NCI-H2196 (cell line): ENCODE data around the gene SMIM1.
A peak's percentile ranks its signal among the peaks of the same experiment; 100 is the strongest.
"Not testable (repeated sequence)": the region's sequence is repeated elsewhere in the genome, so short reads cannot be mapped to it uniquely, and the experiment has no call there.

Source experiments
- DNase-seq: peaks from one replicate; lab custom pipeline; 2025; ENCODE audit not compliant: unreplicated experiment; lab: John Stamatoyannopoulos, UW

The SMIM1 gene

GRCh38 chr1:3789421-3790300, 17.1 kb downstream of the SMIM1 start:
- DNase-seq: no peak

DNA sequence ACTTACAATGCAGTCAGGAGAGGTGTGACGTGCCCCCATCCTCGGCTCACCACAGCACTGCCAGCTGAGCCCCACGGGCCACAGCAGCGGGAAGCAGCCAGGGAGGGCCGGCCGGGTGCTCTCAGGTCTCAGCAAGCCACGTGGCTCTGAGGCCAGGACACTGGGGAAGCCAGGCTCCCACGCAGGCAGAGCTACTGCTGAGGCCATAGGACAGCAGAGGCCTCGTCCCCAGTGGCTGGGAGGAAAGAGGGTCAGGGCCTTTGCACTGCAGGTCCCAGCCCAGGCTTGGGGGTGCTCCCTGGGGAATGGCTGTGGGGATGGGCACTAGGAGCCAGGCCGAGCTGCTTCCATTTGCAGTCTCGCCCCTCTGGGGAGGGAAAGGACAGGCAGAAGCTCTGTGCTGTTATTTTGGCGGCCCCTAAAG, 18.0 kb downstream of the SMIM1 start:
- no peak for DNase-seq

- no peak for DNase-seq
Measured at GRCh38 chr1:3790952-3791351, 18.4 kb downstream of the SMIM1 start.

- no peak for DNase-seq
Measured at GRCh38 chr1:3795453-3796214, 23.1 kb downstream of the SMIM1 start.

DNA sequence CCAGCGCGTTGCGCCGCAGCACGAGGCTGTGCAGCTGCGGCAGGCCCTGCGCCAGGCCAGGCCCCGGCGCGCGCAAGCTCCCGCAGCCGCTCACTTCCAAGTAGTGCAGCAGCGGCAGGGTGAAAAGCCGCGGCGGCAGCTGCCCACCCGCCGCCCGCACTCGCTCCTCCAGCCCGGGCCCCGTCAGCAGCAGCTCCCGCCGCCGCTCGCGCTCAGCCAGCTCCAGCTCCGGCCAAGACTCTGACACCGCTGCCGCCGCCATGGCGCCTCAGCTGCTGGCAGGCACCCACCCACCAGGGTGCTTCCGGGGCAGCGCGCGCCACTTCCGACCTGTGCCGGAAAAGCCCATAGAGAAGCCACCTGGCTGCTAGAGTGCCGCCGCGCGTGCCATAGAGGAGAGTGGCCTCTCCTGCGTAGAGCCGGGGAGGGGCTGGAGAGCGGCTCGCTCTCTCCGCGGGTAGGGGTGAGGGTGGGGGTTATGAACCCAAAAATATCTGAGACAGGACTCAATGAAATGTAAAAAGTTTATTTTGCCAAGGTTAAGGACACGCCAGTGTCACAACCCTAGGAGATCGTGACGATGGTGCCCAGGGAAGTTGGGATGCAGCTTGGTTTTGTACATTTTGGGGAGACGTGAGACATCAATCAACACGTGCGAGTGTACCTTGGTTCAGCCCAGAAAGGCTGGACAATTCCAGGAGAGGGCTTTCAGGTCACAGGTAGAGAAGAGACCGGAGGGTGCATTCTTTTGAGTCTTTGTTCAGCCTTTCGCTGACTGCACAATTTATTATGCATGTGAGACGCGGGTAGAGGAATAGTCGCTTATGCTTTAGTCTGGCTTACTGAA, 23.9 kb downstream of the SMIM1 start, which contains the start of gene LRRC47:
TSS of gene LRRC47 (minus strand) at position 284 of the 847 bp plus-strand sequence. CDS start at position 262, 22 bp downstream.
- DNase-seq: peak; percentile 91

- peak; percentile 24 for DNase-seq
Measured at GRCh38 chr1:3799976-3800685, 27.6 kb downstream of the SMIM1 start.

DNA sequence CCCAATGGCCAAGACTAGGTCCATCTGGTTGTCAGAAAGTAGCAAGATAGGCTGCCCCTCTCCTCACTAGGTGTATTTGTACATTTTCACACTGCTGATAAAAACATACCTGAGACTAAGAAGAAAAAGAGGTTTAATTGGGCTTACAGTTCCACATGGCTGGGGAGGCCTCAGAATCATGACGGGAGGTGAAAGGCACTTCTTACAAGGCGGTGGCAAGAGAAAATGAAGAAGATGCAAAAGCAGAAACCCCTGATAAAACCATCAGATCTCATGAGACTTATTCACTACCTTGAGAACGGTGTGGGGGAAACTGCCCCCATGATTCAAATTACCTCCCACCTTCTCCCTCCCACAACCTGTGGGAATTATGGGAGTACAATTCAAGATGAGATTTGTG, 28.2 kb downstream of the SMIM1 start:
- DNase-seq: not testable (repeated sequence)

DNA sequence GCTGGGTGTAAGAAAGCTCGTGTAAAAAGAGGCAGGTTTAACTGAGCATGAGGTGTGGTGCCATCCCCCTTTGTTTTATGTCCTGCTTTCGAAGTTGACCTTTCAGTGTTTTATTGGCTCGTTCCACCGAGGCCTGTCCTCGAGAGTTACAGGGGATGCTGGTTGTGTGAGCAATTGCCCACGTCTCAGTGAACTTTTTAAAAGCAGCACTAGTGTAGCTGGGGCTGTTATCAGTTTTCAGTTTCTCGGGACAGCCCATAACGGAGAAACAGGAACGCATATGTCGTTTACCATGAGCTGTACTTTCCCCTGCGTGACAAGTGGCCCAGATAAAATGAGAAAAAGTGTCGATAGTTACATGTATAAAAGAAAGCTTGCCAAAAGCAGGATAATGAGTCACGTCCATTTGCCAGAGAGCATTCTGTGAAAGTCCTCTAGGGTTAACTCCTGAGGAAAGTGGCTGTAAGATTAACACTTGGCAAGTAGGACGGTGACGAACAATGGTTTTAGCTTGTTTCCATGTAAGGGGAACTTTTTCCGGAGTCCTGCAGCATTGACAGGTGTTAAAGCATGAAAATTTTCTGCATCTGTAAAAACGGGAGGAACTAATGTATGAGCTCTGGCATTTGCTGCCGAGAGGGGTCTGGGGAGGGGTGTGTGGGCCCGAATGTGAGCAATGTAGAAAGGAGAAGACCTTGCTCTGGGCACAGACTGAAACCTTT, 31.5 kb downstream of the SMIM1 start:
- DNase-seq: no peak

DNA sequence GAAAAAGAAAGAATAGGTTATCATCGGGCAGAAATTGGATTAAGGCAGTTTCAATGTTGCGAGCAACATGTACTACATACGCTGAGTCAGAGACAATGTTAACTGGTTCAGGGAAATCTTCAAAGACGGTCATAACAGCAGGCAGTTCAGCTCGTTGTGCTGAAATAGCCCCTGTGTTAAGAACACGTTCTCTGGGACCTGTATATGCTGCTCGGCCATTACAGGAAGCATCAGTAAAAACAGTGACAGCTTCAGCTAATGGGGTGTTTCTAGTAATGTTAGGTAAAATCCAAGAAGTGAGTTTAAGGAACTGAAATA, 32.0 kb downstream of the SMIM1 start:
- DNase-seq: not testable (repeated sequence)

GRCh38 chr1:3805038-3805437, 32.5 kb downstream of the SMIM1 start:
- DNase-seq: no peak

DNA sequence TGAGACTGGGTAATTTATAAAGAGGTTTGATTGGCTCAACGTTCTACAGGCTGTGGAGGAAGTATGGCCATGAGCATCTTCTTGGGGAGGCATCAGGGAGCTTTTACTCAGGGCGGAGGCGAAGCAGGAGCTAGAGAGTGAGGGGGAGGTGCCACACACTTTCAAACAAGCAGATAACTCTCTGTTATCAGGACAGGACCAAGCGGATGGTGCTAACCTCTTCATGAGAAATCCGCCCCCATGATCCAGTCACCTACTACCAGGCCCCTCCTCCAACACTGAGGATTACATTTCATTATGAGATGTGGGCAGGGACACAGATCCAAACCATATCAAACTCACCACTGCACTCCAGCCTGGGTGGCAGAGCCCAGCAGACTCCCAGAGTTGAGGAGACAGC, 35.2 kb downstream of the SMIM1 start:
- DNase-seq: no peak

- no peak for DNase-seq
Measured at GRCh38 chr1:3809680-3810079, 37.1 kb downstream of the SMIM1 start.

- DNase-seq: not testable (repeated sequence)
Measured at GRCh38 chr1:3810149-3810761, 37.7 kb downstream of the SMIM1 start.

- no peak for DNase-seq
Measured at GRCh38 chr1:3811595-3811911, 39.0 kb downstream of the SMIM1 start.

DNA sequence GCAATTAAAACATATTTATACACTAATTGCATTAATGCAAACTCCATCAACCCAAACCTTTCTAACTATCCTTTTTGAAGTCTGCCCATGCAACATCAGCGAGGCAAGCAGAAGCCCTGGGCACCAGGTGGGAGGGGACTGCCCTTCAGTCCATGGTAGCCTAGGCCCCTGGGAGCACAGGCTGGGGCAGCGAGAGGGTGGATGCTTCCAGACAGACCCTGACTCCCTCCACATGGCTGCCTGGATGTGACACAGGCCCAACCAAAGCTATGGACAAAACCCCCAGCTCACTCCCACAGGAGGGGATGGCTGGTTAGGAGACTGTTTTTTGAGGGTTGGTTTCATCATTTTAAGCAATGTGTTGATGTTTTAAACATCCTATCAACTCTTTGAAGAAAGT, 41.5 kb downstream of the SMIM1 start:
- no peak for DNase-seq

DNA sequence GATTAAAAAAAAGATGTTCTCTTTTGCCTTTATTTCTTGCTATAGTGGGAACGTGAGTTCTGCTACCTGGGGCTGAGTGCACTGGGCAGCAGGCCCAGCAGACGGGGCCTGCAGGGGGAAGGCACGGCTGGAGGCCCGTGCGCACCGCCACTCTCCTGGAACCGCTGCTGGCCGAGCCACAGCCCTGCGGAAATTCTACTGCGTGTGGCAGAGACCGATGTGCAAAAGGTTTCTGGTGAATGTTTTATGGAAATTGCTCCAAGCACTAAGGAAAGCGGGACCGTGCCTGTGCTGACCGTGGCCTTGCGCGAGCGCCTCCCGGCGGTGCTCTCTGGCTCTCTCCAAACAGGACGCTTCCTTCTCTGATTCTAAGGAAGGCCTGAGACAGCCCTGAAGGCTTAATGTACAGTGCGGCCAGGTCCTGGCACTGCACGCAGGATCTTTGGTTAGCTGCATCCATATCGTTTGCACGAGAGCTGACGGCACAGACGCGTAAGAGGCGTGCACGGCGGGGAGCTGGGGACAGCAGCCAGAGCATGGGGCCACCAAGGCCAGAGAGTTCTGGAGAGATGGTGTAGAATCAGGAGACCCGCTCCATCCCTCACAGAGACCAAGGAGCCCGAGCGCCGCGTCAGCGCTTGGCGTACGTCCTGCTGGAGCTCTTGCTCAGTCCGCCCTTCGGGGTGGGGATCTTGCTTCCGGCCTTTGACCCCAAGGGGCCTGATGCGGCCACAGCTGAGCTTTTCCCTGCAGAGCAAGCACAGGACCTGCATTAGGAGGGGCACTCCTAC, 42.4 kb downstream of the SMIM1 start:
- DNase-seq: no peak

GRCh38 chr1:3816331-3817137, 44.0 kb downstream of the SMIM1 start:
- DNase-seq: no peak

DNA sequence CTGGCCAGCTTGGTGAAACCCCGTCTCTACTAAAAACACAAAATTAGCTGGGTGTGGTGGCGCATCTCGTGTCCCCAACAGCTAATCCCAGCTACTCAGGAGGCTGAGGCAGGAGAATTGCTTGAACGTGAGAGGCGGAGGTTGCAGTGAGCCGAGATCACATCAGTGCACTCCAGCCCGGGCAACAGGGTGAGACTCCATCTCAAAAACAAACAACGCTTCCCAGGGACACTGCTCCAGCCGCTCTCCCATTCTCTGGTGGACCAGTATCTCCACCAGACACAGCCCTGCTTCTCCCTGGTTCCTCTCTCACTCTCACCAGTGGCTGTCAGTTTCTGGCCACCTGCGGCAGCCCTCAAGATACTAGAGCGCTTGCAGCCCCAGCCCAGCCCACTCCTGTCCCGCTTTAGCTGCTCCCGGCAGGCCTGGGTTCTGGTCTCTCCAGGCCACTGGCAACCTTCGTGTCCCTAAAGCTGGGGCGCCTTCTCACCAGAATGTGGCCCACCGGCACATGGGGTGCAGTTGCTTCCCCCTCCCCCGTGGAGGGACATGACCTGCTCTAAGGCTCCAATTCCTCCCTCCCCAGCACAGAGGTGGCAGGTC, 44.7 kb downstream of the SMIM1 start:
- DNase-seq: no peak
